K562 (cell line): ENCODE results near the gene JDP2. TPM values are rescaled to one million over a fixed set of nuclear protein-coding genes. Genes with fewer than 3 reads are reported as not detected.

ENCODE experiments used
- ATAC-seq: fragments of 200-7000 bp; cut with Tn5 transposase; 3 replicates; pipeline ENCODE4 v1.9.1; 2020; ENCODE audit warnings: moderate library complexity
- BruUV-seq: library from RNA; stranded (reverse); fragments of 400-500 nt; replicated peaks from 2 replicates; lab custom pipeline; 2021; lab: Mats Ljungman, UMichigan
- CTCF ChIA-PET: fragments of 300-600 bp; formaldehyde crosslinking; extraction: SDS; loops from one replicate; lab custom pipeline; 2021; ENCODE audit warnings: low intra/inter-chr PET ratio; lab: Yijun Ruan, JAX
- POLR2A ChIA-PET: fragments of 300-600, 350-650 bp; sonication (Branson Sonifier 250); formaldehyde crosslinking; extraction: SDS; loops from one replicate; lab custom pipeline; 2021; ENCODE audit warnings: antibody characterized with exemption, inconsistent platforms; lab: Yijun Ruan, JAX
- DNase-seq, 4 experiments: peaks; one replicate each; pipeline versions ENCODE4 v3.0.0 to v3.0.0-alpha.2; 2011 to 2018; ENCODE audit warnings: low spot score in 3 of 4, mixed read lengths in 3 of 4; ENCODE audit errors: extremely low read depth in 1 of 4
- FAIRE-seq: peaks from 2 replicates; lab custom pipeline; 2011; peaks lifted over from hg19 to GRCh38; lab: Jason Lieb, UNC
- H2AFZ ChIP-seq: 2 replicates; pipeline ENCODE4 v1.6.0; 2011; ENCODE audit warnings: low read depth, low read length, control low read depth, inconsistent platforms
- H3K27ac ChIP-seq: fragments of 200-600 bp; 3 replicates; pipeline ENCODE4 v1.8.0; 2011; ENCODE audit warnings: low read depth, mild to moderate bottlenecking, control low read depth, inconsistent platforms, low read length, moderate library complexity, mixed read lengths; ENCODE audit errors: extremely low read depth
- H3K27me3 ChIP-seq, 2 experiments: fragments of 300-600 bp in 1 of 2; 2 replicates in 1 of 2; 3 replicates in 1 of 2; pipeline versions ENCODE4 v1.6.0 to v1.8.0; 2011; ENCODE audit warnings: inconsistent platforms in 2 of 2, low read length in 2 of 2, mild to moderate bottlenecking in 1 of 2, mixed read lengths in 1 of 2, moderate library complexity in 1 of 2; ENCODE audit not compliant: control insufficient read depth in 2 of 2, insufficient read depth in 2 of 2
- H3K36me3 ChIP-seq: fragments of 300-600 bp; 3 replicates; pipeline ENCODE4 v1.8.0; 2011; ENCODE audit warnings: mild to moderate bottlenecking, low read length, inconsistent platforms; ENCODE audit not compliant: control insufficient read depth, insufficient read depth
- H3K4me1 ChIP-seq, 2 experiments: fragments of 200-600 bp in 1 of 2; replicated peaks in 1 of 2; 2 replicates in 1 of 2; 3 replicates in 1 of 2; pipeline versions ENCODE4 v1.5.1 to v1.8.0; 2011; ENCODE audit warnings: inconsistent platforms in 2 of 2, low read length in 2 of 2, mild to moderate bottlenecking in 1 of 2, mixed read lengths in 1 of 2, moderate library complexity in 1 of 2; ENCODE audit not compliant: control insufficient read depth in 2 of 2, insufficient read depth in 2 of 2
- H3K4me2 ChIP-seq: 2 replicates; pipeline ENCODE4 v1.6.1; 2011; ENCODE audit warnings: low read length, control low read depth, inconsistent platforms, mixed read lengths; ENCODE audit not compliant: insufficient read depth
- H3K4me3 ChIP-seq: fragments of 200-600 bp; sonication (generic), shearing (Covaris generic); 2 replicates; pipeline ENCODE4 v1.5.1; 2016; ENCODE audit warnings: control low read depth, inconsistent platforms
- H3K79me2 ChIP-seq: fragments of 200-600 bp; 3 replicates; pipeline ENCODE4 v1.8.0; 2011; ENCODE audit warnings: low read length, inconsistent platforms; ENCODE audit not compliant: control insufficient read depth, insufficient read depth
- H3K9ac ChIP-seq, 2 experiments: 2 replicates each; pipeline versions ENCODE4 v1.6.0 to v1.6.1; 2011; ENCODE audit warnings: low read depth in 2 of 2, low read length in 2 of 2, control low read depth in 1 of 2, inconsistent platforms in 1 of 2, mild to moderate bottlenecking in 1 of 2, mixed read lengths in 1 of 2; ENCODE audit not compliant: insufficient read depth in 1 of 2
- H3K9me1 ChIP-seq: one replicate; pipeline ENCODE4 v1.6.0; 2011; ENCODE audit warnings: inconsistent platforms, mild to moderate bottlenecking, low read length, moderate library complexity; ENCODE audit not compliant: control insufficient read depth, insufficient read depth
- H3K9me3 ChIP-seq: replicated peaks from 2 replicates; pipeline ENCODE4 v1.5.1; 2011; ENCODE audit warnings: low read depth, low read length, inconsistent platforms; ENCODE audit not compliant: control insufficient read depth, insufficient read depth
- H4K20me1 ChIP-seq: replicated peaks from 2 replicates; pipeline ENCODE4 v1.6.1; 2011; ENCODE audit warnings: low read length, inconsistent platforms, mixed read lengths; ENCODE audit not compliant: control insufficient read depth, insufficient read depth
- ZNF121 ChIP-seq: sonication (generic); formaldehyde crosslinking; conservative IDR thresholded peaks from 2 replicates; pipeline ENCODE4 v1.8.0; 2022; ENCODE audit warnings: missing genetic modification reagents
- ZNF609 ChIP-seq: sonication (generic); formaldehyde crosslinking; IDR thresholded peaks from 2 replicates; pipeline ENCODE4 v1.8.1; 2023; ENCODE audit warnings: missing genetic modification reagents, mild to moderate bottlenecking, borderline replicate concordance
- WGBS: fragments of 100-300 bp; shearing (Covaris generic); methylation state at CpG from one replicate; pipeline ENCODE4 v1.1.6; 2016; ENCODE audit warnings: low coverage, mixed read lengths; ENCODE audit not compliant: insufficient coverage; ENCODE audit errors: missing lambda C conversion rate; 5-methylcytosine and 5-hydroxymethylcytosine counted together
- in situ Hi-C: fragments of 300-500 bp; cut with MboI; formaldehyde crosslinking; loops from 4 replicates; pipeline ENCODE4 v1.15.0; 2018; ENCODE audit warnings: inconsistent platforms, mixed read lengths
- intact Hi-C: fragments of 100-400 bp; cut with micrococcal nuclease; formaldehyde crosslinking; loops from 2 replicates; pipeline ENCODE4 v1.14.2; 2022
- polyA plus RNA-seq, 8 experiments: library from polyadenylated mRNA; depleted of rRNA in 4 of 8; stranded (reverse) in 5 of 8; unstranded in 3 of 8; fragments of >200 nt; fragmentation: Nextera tagmentation in 2 of 8; fragmentation: Illumina TruSeq in 1 of 8; extraction: Ambion mirVana in 2 of 8; extraction: Trizol in 1 of 8; gene quantifications; 2 replicates each; pipeline versions ENCODE4 v1.2.1 to v1.2.3, GENCODE V29; 2011 to 2014; ENCODE audit warnings: inconsistent platforms in 1 of 8, missing spikeins in 1 of 8
- total RNA-seq, 7 experiments: library from RNA; depleted of rRNA in 6 of 7; stranded (reverse); fragments of >200 nt in 6 of 7; fragmentation: Illumina TruSeq in 2 of 7; extraction: Trizol in 2 of 7; gene quantifications; 2 replicates each; pipeline versions ENCODE4 v1.2.1 to v1.2.3, GENCODE V29; 2011 to 2021; ENCODE audit warnings: low replicate concordance in 1 of 7

Gene JDP2
- total and polyA plus RNA-seq, 9 of the 15 experiments (the other 6 are each of a cell fraction or from before 2014, with no cell fraction given) = 0.27 to 13.8 (median 3.1) TPM

GRCh38 chr14:75430976-75431375 is 3.2 kb downstream of the JDP2 start:
- no peak for DNase-seq
- POLR2A ChIA-PET = interaction anchor here (0.6 to 1.2 kb wide), 2 partner anchors 42 to 122 kb away, joined by 3 read pairs; no protein-coding TSS in a partner anchor
- BruUV-seq = no TSS peak
- Histone ChIP-seq H3K9me3 (no peaks in the 10 kb centered on the region), H3K79me2 (no peaks in the 10 kb centered on the region), H4K20me1 (peaks cover 5% of the 10 kb centered on the region; the same call in 1 of the 2 replicates), H3K4me3 (no peak overlapping the region), H3K4me1 (peaks cover 0 to 16% of the 10 kb centered on the region in 2 experiments; a peak in 3 of 5 replicates), H3K27me3 (no peaks in the 10 kb centered on the region), H3K36me3 (no peaks in the 10 kb centered on the region), H3K9ac (no peak overlapping the region), H2AFZ (no peak overlapping the region), H3K4me2 (no peak overlapping the region), H3K27ac (no peak overlapping the region), H3K9me1 (no peaks in the 10 kb centered on the region)
- CTCF ChIA-PET = no interaction called here
- in situ Hi-C loops = no loop called here
- no peak for FAIRE-seq
- 49% methylated on average over 6 of the region's 6 CpGs for WGBS
- ATAC-seq = no peak
- intact Hi-C loops = no loop called here
- TF ChIP-seq ZNF609 (CRISPR knock-in tag) (no peak), ZNF121 (CRISPR knock-in tag) (no peak)
